ENCODE data around the gene ENKUR.

Gene ENKUR

GRCh38 chr10:25059990-25060389 is 44.0 kb upstream of the ENKUR start:
- Histone ChIP-seq H2AFZ (ENCODE audit: low read depth, low read length, severe bottlenecking) (no peak overlapping the region), H3K9me3 (ENCODE audit: insufficient read depth, low read length) (no peaks in the 10 kb centered on the region), H3K9me2 (replicated peaks; ENCODE audit: insufficient read depth, low read length) (no peaks in the 10 kb centered on the region), H3K9ac (ENCODE audit: low read length) (no peak overlapping the region), H4K20me1 (ENCODE audit: low read depth, low read length) (no peaks in the 10 kb centered on the region), H3K27ac (ENCODE audit: low read depth, low read length) (no peak overlapping the region), H3F3A (ENCODE audit: insufficient read depth) (no peaks in the 10 kb centered on the region), H3K27me3 (ENCODE audit: low read length) (no peaks in the 10 kb centered on the region), H3K79me2 (ENCODE audit: insufficient read depth, low read length) (no peaks in the 10 kb centered on the region), H3K4me3 (ENCODE audit: insufficient read depth, low read length, poor library complexity, severe bottlenecking) (no peak overlapping the region), H3K36me3 (ENCODE audit: low read length) (no peaks in the 10 kb centered on the region), H3K4me2 (ENCODE audit: low read depth, low read length, poor library complexity, severe bottlenecking) (no peak overlapping the region)
- TF ChIP-seq CTCF (IDR thresholded peaks at IDR 0.05; ENCODE audit: insufficient read depth, low read length, poor library complexity, severe bottlenecking), result no peak
- no peak for TF ChIP-seq EZH2phosphoT487 (conservative IDR thresholded peaks at IDR 0.05; ENCODE audit: low read length)

GRCh38 chr10:25057886-25058285 is 41.9 kb upstream of the ENKUR start:
- Histone ChIP-seq H3K27me3 (ENCODE audit: low read length) (no peaks in the 10 kb centered on the region), H3K36me3 (ENCODE audit: low read length) (no peaks in the 10 kb centered on the region)
- TF ChIP-seq EZH2phosphoT487 (conservative IDR thresholded peaks at IDR 0.05; ENCODE audit: low read length), result no peak

GRCh38 chr10:25056726-25057125 is 40.8 kb upstream of the ENKUR start:
- no peak overlapping the region for H3K27ac ChIP-seq (ENCODE audit: low read depth, low read length)
- H3K9me3 ChIP-seq (ENCODE audit: insufficient read depth, low read length), result no peaks in the 10 kb centered on the region
- H3K36me3 ChIP-seq (ENCODE audit: low read length), result no peaks in the 10 kb centered on the region
- TF ChIP-seq CTCF (IDR thresholded peaks at IDR 0.05; ENCODE audit: insufficient read depth, low read length, poor library complexity, severe bottlenecking) (no peak), EZH2phosphoT487 (conservative IDR thresholded peaks at IDR 0.05; ENCODE audit: low read length) (no peak)
- H2AFZ ChIP-seq (ENCODE audit: low read depth, low read length, severe bottlenecking), result no peak overlapping the region
- H3K79me2 ChIP-seq (ENCODE audit: insufficient read depth, low read length), result no peaks in the 10 kb centered on the region
- no peaks in the 10 kb centered on the region for H3F3A ChIP-seq (ENCODE audit: insufficient read depth)
- no peaks in the 10 kb centered on the region for H3K9me2 ChIP-seq (replicated peaks; ENCODE audit: insufficient read depth, low read length)
- H3K4me2 ChIP-seq (ENCODE audit: low read depth, low read length, poor library complexity, severe bottlenecking), result no peak overlapping the region
- H4K20me1 ChIP-seq (ENCODE audit: low read depth, low read length), result no peaks in the 10 kb centered on the region
- H3K9ac ChIP-seq (ENCODE audit: low read length), result no peak overlapping the region
- no peaks in the 10 kb centered on the region for H3K27me3 ChIP-seq (ENCODE audit: low read length)
- no peak overlapping the region for H3K4me3 ChIP-seq (ENCODE audit: insufficient read depth, low read length, poor library complexity, severe bottlenecking)

More at GRCh38 chr10:25057886-25058285, 41.9 kb upstream of the ENKUR start:
- Histone ChIP-seq H2AFZ (ENCODE audit: low read depth, low read length, severe bottlenecking) (no peak overlapping the region), H3K27ac (ENCODE audit: low read depth, low read length) (no peak overlapping the region), H3F3A (ENCODE audit: insufficient read depth) (no peaks in the 10 kb centered on the region), H3K9me2 (replicated peaks; ENCODE audit: insufficient read depth, low read length) (no peaks in the 10 kb centered on the region), H3K9ac (ENCODE audit: low read length) (no peak overlapping the region), H3K79me2 (ENCODE audit: insufficient read depth, low read length) (no peaks in the 10 kb centered on the region), H3K4me2 (ENCODE audit: low read depth, low read length, poor library complexity, severe bottlenecking) (no peak overlapping the region), H3K9me3 (ENCODE audit: insufficient read depth, low read length) (no peaks in the 10 kb centered on the region), H3K4me3 (ENCODE audit: insufficient read depth, low read length, poor library complexity, severe bottlenecking) (no peak overlapping the region), H4K20me1 (ENCODE audit: low read depth, low read length) (no peaks in the 10 kb centered on the region)

GRCh38 chr10:25052012-25052411 is 36.1 kb upstream of the ENKUR start:
- Histone ChIP-seq H3K27me3 (ENCODE audit: low read length) (no peaks in the 10 kb centered on the region), H3F3A (ENCODE audit: insufficient read depth) (no peaks in the 10 kb centered on the region), H3K9me3 (ENCODE audit: insufficient read depth, low read length) (no peaks in the 10 kb centered on the region), H3K79me2 (ENCODE audit: insufficient read depth, low read length) (no peaks in the 10 kb centered on the region), H3K36me3 (ENCODE audit: low read length) (no peaks in the 10 kb centered on the region), H3K9me2 (replicated peaks; ENCODE audit: insufficient read depth, low read length) (no peaks in the 10 kb centered on the region), H3K27ac (ENCODE audit: low read depth, low read length) (no peak overlapping the region), H3K9ac (ENCODE audit: low read length) (no peak overlapping the region), H2AFZ (ENCODE audit: low read depth, low read length, severe bottlenecking) (no peak overlapping the region), H3K4me2 (ENCODE audit: low read depth, low read length, poor library complexity, severe bottlenecking) (no peak overlapping the region), H4K20me1 (ENCODE audit: low read depth, low read length) (no peaks in the 10 kb centered on the region), H3K4me3 (ENCODE audit: insufficient read depth, low read length, poor library complexity, severe bottlenecking) (no peak overlapping the region)
- TF ChIP-seq EZH2phosphoT487 (conservative IDR thresholded peaks at IDR 0.05; ENCODE audit: low read length) (no peak), CTCF (IDR thresholded peaks at IDR 0.05; ENCODE audit: insufficient read depth, low read length, poor library complexity, severe bottlenecking) (no peak)

Measured in SU-DHL-6 (cell line).